Peyer's patch (tissue), 4 donors: ENCODE results near the gene COL24A1. TPM values are rescaled to one million over a fixed set of nuclear protein-coding genes. Genes with fewer than 3 reads are reported as not detected.

Experiments
- DNase-seq, 3 donors: peaks; one replicate each; pipeline ENCODE4 v3.0.0-alpha.2; 2017 to 2019
- H3K27ac ChIP-seq, 4 donors: fragments of 200-600 bp; sonication (generic); one replicate each; pipeline ENCODE4 v1.5.1; 2016 to 2019
- H3K27me3 ChIP-seq, 2 donors: fragments of 200-600 bp; sonication (generic); one replicate each; pipeline ENCODE4 v1.5.1; 2019
- H3K36me3 ChIP-seq, 3 donors: fragments of 200-600 bp; sonication (generic); one replicate each; pipeline ENCODE4 v1.5.1; 2016 to 2019
- H3K4me1 ChIP-seq, 4 donors: fragments of 200-600 bp; sonication (generic); one replicate each; pipeline ENCODE4 v1.5.1; 2016 to 2019
- H3K4me3 ChIP-seq, 4 donors: fragments of 200-600 bp; sonication (generic); 1 replicate in 3 of 4; 2 replicates in 1 of 4; pipeline ENCODE4 v1.5.1; 2016 to 2019; ENCODE audit warnings: mild to moderate bottlenecking in 1 of 4
- H3K9me3 ChIP-seq, 4 donors: fragments of 200-600 bp; sonication (generic); one replicate each; pipeline ENCODE4 v1.5.1; 2016 to 2019; ENCODE audit warnings: mild to moderate bottlenecking in 1 of 4
- POLR2A ChIP-seq, 2 donors: fragments of 450-650 bp; IDR thresholded peaks; one replicate each; pipeline ENCODE4 v1.5.1; 2017; ENCODE audit warnings: antibody characterized with exemption in 2 of 2, mild to moderate bottlenecking in 2 of 2, moderate library complexity in 2 of 2
- total RNA-seq, 4 donors: library from RNA; depleted of rRNA; stranded (reverse); fragments of >200 nt; gene quantifications; one replicate each; pipeline ENCODE4 v1.1.0, GENCODE V29; 2016
- TF ChIP-seq, protein P1 (sequence below), 6 experiments: fragments of 450-650 bp in 4 of 6; fragments of 200-600 bp in 2 of 6; sonication (generic) in 1 of 6; IDR thresholded peaks; one replicate each; pipeline ENCODE4 v1.5.1; 2017 to 2019; ENCODE audit warnings: antibody characterized with exemption in 6 of 6, mild to moderate bottlenecking in 3 of 6, moderate library complexity in 1 of 6

COL24A1 gene
- total RNA-seq, 4 donors from 2014 or later, result 0.18 to 3.3 (median 0.34) TPM

- no peak overlapping the region for H3K4me3 ChIP-seq
- no peaks in the 10 kb centered on the region for H3K36me3 ChIP-seq
- TF ChIP-seq POLR2A (IDR thresholded peaks at IDR 0.05), result no peak
- no peaks in the 10 kb centered on the region for H3K9me3 ChIP-seq
- H3K4me1 ChIP-seq, result no peaks in the 10 kb centered on the region
- no peak overlapping the region for H3K27ac ChIP-seq
- no peak for DNase-seq
- H3K27me3 ChIP-seq, result no peaks in the 10 kb centered on the region
These were observed 332.3 kb downstream of the COL24A1 start for GRCh38 chr1:85824066-85824840.

DNA sequence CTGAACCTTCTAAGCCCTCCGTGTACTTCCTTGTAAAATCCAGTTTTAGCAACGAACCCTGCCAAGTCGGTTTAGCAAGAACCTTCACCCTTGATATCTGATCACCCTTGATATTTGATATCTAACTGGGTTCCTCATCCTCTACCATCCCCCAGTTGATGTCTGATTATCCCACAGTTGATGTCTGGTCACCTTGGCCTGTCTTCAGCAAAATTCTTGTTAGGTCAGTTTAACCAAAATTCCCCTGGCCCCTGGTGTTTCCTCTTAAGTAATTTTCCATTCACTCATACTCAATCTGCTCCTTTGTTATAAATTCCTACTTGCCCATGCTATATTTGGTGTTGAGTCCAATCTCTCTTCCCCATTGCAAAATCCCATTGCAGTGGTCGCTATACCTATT, 333.9 kb downstream of the COL24A1 start:
- no peak overlapping the region for H3K4me3 ChIP-seq
- no peaks in the 10 kb centered on the region for H3K9me3 ChIP-seq
- no peaks in the 10 kb centered on the region for H3K4me1 ChIP-seq
- no peak overlapping the region for H3K27ac ChIP-seq
- H3K36me3 ChIP-seq, result no peaks in the 10 kb centered on the region
- H3K27me3 ChIP-seq, result no peaks in the 10 kb centered on the region
- DNase-seq, result no peak
- no peak for TF ChIP-seq POLR2A (IDR thresholded peaks at IDR 0.05)
- TF ChIP-seq, protein P1, sequence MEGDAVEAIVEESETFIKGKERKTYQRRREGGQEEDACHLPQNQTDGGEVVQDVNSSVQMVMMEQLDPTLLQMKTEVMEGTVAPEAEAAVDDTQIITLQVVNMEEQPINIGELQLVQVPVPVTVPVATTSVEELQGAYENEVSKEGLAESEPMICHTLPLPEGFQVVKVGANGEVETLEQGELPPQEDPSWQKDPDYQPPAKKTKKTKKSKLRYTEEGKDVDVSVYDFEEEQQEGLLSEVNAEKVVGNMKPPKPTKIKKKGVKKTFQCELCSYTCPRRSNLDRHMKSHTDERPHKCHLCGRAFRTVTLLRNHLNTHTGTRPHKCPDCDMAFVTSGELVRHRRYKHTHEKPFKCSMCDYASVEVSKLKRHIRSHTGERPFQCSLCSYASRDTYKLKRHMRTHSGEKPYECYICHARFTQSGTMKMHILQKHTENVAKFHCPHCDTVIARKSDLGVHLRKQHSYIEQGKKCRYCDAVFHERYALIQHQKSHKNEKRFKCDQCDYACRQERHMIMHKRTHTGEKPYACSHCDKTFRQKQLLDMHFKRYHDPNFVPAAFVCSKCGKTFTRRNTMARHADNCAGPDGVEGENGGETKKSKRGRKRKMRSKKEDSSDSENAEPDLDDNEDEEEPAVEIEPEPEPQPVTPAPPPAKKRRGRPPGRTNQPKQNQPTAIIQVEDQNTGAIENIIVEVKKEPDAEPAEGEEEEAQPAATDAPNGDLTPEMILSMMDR (IDR thresholded peaks at IDR 0.05), result no peak

DNA sequence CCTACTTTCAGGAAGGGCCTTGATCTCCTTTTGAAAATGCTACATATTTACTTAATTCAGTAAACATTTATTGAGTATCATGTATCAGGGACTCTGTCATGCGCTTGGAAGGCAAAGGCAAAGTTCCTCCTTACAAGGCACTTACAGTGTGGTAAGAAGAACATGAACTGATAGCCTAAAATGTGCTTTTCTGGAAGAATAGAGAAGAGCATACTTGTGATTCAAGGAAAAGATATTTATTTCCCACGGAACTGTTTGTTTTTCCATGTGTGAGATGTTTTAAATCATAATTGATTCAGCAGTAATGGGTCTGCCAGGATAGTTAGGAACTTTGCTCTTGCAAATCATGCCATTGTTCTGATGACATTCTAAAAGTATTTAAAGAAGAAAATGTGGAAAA, 338.2 kb downstream of the COL24A1 start:
- H3K9me3 ChIP-seq, result no peaks in the 10 kb centered on the region
- no peaks in the 10 kb centered on the region for H3K4me1 ChIP-seq
- H3K27me3 ChIP-seq, result no peaks in the 10 kb centered on the region
- no peak for DNase-seq
- no peaks in the 10 kb centered on the region for H3K36me3 ChIP-seq
- no peak overlapping the region for H3K4me3 ChIP-seq
- TF ChIP-seq POLR2A (IDR thresholded peaks at IDR 0.05), result no peak
- no peak overlapping the region for H3K27ac ChIP-seq

- TF ChIP-seq POLR2A (IDR thresholded peaks at IDR 0.05), result no peak
- TF ChIP-seq, protein P1 (IDR thresholded peaks at IDR 0.05), result no peak
These were observed 340.0 kb downstream of the COL24A1 start for GRCh38 chr1:85816606-85817005.

DNA sequence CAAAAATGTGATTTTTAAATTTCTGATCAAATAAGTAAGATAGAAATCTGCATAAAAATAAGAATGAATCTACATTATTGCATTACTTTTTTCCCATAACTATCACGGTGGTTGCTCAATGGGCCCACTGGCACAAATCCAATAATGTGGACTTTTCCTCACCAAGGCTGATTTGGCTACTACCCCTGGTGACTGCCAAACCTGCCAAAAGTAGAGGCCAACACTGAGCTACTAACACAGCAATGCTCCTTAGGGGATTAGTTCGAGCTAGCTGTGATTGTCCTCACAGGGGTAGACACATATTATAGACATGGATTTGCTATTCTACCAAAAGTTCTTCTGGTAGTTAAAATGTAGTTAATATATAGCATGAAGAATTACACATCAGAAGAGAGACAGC, 340.7 kb downstream of the COL24A1 start:
- DNase-seq, result no peak
- Histone ChIP-seq H3K4me3 (no peak overlapping the region), H3K4me1 (no peaks in the 10 kb centered on the region), H3K27ac (no peak overlapping the region), H3K27me3 (no peaks in the 10 kb centered on the region), H3K36me3 (no peaks in the 10 kb centered on the region), H3K9me3 (no peaks in the 10 kb centered on the region)
- TF ChIP-seq POLR2A (IDR thresholded peaks at IDR 0.05), result no peak

More at GRCh38 chr1:85816606-85817005, 340.0 kb downstream of the COL24A1 start:
- Histone ChIP-seq H3K9me3 (no peaks in the 10 kb centered on the region), H3K36me3 (no peaks in the 10 kb centered on the region), H3K4me1 (no peaks in the 10 kb centered on the region), H3K27ac (no peak overlapping the region), H3K27me3 (no peaks in the 10 kb centered on the region), H3K4me3 (no peak overlapping the region)
- no peak for DNase-seq

DNA sequence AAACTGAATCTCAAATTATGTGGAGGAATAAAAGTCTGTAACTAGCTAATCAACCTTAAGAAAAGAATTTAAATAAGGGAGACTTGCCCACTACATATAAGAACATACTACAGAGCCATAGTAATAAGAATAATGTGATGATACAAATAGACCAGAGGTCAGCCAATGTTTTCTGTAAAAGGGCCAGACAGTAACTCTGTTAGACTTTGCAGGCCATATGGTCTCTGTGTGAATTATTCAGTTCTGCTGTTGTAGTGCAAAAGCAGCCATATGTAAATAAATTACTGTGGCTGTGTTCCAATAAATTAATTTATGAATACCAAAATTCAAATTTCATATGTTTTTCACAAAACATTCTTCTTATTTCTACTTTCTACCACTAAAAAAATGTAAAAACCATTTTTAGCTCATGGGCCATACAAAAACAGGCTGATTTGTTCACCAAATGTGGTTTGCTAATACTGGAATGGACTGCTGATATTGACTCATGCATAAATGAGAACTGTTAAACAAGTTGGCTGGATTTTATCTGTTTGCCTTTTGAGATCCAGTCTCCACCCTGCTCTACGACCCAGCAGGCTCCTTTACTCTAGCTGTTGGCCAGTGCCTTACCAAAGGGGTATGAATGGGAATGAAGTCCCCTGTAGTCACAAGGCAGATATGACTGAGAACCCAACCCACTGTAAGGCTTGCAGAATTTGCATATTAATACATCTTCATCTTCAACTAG, 350.2 kb downstream of the COL24A1 start:
- Histone ChIP-seq H3K9me3 (no peaks in the 10 kb centered on the region), H3K4me3 (no peak overlapping the region), H3K27me3 (no peaks in the 10 kb centered on the region), H3K4me1 (no peaks in the 10 kb centered on the region), H3K36me3 (no peaks in the 10 kb centered on the region), H3K27ac (no peak overlapping the region)
- no peak for DNase-seq
- TF ChIP-seq, protein P1 (IDR thresholded peaks at IDR 0.05), result no peak
- TF ChIP-seq POLR2A (IDR thresholded peaks at IDR 0.05), result no peak

DNA sequence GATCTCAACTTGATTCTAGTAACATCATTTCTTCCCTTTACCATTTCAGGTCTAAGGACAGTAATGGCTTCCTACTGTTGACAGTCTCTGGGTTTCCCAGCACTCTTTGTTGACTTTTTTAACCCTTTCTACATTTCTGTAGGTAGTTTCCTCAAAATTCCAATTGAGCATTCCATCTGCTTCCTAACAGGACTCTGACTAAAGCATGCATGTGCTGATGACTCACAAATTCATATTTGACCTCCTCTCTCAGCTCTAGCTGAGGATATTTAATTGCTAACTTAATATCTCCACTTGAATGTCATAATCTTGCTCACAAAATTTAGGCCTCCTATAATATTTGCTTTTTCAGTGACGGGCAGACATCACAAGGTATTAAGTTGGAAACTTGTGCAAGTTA, 355.1 kb downstream of the COL24A1 start:
- Histone ChIP-seq H3K9me3 (no peaks in the 10 kb centered on the region), H3K4me1 (no peaks in the 10 kb centered on the region), H3K36me3 (no peaks in the 10 kb centered on the region), H3K27ac (no peak overlapping the region), H3K27me3 (no peaks in the 10 kb centered on the region), H3K4me3 (no peak overlapping the region)
- TF ChIP-seq POLR2A (IDR thresholded peaks at IDR 0.05), result no peak
- TF ChIP-seq, protein P1 (IDR thresholded peaks at IDR 0.05), result no peak
- no peak for DNase-seq
